GM19328 (cell line): ENCODE data around the gene SLC38A9.

Source experiments
- ATAC-seq: cut with Tn5 transposase; IDR thresholded peaks from one replicate; pipeline ENCODE4 v1.9.1; 2021; ENCODE audit warnings: mild to moderate bottlenecking, moderate library complexity; ENCODE audit not compliant: unreplicated experiment

SLC38A9 gene

DNA sequence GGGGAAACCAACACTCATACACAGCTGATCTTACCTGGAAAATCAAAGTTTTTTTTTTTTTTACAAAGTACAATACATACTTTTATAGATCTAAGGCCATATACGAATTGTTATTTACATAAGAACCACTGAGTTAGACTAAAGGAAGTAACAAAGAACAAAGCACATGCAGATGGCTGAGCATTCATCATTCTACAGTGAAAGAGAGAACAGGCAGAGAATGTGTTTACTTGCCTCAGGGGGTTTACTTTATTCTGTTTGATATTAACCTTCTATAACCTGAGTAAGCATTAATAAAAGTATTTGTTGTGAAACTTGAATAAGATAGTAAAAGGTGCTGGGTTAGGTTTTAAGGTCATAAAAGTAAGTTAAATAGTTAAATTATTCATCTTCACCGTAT lies 54.7 kb downstream of the SLC38A9 start:
- ATAC-seq, result no peak

DNA sequence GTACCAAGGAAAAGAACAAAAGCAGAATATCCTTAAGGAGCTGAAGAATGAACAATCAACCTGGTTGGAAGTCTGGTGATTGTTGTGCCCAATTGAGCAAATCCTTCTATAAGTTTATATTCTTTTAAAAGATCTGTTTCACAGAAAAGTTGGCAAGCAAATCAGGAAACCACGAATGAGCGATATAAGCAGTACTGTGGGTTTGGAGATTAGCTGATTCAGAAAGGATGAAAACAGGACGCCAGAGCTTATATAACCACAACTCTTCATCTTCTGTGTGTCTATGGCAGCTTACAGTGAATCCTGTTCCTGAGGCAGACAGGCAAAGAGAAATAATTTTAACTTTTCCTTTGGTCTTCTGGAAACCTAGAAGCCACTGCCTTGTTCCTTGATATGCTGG lies 61.7 kb downstream of the SLC38A9 start:
- no peak for ATAC-seq

DNA sequence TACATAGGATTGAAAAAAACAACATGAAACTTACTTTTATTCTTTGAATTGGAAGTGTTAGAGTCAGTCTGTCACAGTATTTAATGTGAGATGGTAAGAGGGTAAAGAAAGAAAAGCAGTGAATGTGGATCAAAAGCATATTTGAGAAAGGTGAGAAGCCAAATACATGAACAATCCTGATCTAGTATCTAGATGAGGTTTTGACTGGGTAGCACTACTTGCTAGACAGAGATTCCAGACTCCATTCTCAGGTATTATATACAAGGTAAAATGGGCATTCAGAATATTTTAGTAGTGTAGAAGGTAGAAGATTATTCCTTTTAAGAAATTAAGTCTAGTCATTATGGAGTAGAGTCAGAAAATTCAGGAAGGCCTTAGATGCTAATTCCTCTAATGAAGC lies 62.2 kb downstream of the SLC38A9 start:
- ATAC-seq, result no peak

DNA sequence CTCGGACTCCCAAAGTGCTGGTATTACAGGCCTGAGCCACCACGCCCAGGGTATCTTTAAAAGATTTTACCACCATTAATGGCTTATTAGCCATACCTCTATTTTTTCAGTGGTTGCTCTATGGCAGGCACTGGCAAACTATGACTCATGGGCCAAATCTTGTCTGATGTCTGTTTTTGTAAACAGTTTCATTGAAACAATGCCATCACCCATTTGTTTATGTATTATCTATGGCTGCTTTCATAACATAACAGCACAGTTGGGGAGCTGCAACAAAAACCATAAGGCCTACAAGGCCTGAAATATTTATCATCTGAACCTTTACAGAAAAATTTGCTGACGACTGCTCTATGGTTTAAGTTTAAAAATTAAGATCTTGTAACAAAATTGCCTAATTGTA lies 66.8 kb downstream of the SLC38A9 start:
- no peak for ATAC-seq

DNA sequence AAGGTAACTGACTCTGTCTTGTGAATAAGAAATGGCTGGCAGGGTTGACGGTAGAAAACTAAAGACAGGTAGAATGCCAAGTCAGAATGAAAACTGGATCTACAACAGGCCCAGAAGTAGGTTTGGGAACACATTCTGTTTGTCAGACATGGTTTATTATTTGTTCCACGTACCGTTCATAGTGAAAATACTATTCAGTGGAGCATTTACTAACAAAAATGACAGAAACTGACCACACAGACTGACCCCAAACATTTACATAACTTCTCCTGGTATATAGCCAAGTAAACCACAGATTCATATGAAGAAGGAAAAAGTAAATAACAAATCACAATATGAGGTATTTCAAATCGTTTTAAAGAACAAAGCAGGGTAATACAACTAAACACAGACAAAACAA lies 73.7 kb downstream of the SLC38A9 start:
- ATAC-seq, result no peak

DNA sequence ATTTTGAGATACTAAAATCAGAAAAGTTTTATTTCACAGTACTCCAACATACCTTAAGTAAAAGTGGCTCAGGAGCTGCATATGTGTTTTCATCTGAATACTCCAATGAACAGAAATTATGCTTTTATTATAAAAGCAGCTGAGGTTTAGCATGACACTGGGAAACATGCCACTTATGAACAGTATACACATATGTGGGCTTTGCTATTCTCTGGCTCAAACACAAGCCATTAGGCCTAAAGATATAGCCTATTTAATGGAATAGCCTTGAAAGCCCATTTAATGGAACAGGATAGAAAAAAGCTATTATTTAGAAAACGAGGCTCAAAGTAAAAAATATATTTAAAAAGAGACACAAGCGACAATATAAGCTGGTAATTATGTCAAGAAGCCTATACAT lies 74.1 kb downstream of the SLC38A9 start:
- no peak for ATAC-seq

DNA sequence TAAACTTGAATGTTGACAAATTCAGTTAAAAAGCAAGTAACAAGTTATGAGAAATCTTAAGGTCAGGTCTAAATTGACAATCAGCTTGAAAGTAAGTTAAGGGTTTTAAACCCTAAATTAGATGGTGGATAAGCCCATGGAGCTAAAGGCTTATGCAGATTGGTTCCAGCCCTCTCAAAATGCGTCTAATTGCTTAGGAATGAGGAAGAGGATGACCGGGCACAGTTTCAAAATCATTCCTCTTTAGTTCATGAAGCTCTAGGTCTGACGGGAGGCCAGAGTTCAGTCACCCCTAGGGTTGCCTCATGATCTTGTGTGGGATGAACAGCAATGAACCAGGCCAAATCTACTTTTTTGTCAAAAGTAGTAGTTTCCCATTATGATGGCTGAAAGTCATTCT lies 75.4 kb downstream of the SLC38A9 start:
- ATAC-seq, result no peak

DNA sequence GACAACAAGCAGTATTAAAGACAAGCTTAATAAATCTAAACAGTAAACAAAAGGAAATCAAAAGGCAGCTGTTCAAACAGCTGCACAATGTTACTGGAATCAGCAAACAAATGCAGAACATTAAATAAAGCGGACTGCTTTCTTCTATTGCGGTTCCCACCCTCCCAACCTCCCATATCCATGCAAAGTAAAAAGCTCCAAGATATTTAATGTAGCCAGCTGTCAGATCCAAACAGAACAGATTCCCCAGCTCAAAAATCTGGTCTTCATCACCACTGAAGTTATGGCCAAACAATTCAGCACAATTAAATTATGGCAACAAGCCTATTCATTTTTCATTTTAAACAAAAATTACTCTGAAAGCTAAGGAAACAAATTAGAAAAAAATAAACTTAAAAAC lies 75.9 kb downstream of the SLC38A9 start:
- ATAC-seq, result no peak

DNA sequence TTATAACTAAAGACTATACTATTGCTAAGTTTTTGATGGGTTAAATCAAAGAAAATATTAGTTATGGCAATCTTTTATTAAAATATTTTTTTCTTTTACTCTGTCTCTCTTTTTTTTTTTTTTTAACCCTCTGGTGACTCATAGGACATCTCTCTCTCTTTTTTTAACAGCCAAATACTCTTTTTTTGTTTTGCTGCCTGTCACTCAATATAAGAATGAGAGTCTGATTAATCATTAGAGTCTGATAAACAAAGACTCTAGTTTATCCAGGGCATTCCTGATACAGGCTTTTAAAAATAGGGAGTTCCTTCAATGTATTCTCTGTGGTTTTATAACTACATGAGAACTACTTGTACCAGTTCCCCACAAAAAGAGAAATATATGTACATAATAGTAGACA lies 77.3 kb downstream of the SLC38A9 start:
- no peak for ATAC-seq

DNA sequence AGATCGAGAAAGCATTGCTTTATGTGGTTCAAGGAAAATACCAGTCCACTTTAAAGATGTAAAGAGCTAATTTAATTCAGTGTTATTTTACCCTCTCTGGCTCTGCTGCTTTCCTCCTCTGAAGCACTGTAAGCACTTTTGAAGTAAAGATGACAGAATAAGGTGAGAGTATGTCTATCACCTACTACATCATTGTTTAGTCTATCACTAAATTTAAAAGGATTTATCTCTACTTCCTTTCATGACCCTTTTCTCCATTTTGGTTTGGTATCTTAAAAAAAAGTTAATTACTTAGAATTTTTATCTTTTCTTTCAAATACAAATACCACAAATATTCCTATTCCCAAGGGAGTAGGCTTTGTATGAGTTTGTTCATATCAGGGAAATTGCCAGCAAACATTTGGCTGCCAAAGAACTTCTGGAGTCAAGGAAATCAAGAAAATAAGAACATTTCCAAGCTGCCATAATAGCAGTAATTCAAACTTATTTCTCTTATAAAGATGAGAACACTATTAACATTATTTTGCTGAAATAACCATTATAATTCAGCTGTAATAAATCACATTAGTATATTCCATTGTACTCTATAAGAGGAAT lies 77.8 kb downstream of the SLC38A9 start:
- ATAC-seq, result no peak

DNA sequence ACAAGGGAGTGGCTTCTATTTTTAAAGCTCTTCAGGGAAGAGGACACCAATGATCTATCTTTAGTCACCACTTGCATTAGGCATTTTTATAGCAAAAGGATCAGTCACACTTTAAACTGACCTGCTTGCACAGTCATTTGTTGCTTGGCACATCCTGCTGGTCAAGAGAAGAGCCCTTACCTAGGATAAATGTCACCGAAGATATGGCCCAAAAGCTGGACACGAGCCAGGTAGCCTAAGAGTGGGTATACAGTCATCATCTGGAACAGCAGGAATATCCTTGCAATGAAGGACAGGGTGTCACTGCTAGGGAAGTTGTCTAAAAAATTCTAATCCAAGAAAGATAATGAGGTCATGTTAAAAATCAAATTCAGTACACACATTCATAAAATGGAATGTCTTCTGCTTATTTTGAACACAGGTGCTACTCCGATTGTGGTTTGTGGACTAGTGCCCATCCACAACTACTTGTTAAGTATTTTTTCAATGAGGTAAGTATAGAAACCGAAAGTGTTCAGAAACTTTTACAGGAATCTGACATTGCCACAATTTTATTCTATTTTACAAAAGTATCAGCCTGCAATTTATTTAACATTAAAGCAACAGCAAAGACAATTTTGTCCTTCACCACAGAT lies 78.4 kb downstream of the SLC38A9 start:
- no peak for ATAC-seq

DNA sequence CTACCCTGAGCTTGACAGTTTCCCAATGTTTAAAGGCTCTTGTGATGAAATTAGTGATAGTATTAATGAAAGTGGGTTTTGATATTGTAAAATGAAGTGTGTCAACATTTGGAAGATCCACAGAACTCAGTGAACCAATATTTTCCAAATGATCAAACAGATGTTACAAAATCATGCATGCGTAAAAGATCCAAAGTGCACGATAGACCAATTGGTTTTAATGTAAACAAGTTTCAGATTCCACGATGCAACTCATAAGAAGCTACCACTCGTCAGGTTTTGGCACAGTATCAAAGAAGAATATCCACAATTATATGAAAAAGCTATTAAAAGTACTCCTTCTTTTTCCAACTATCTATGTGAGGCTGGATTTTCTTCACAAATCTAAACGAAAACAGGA lies 82.3 kb downstream of the SLC38A9 start:
- no peak for ATAC-seq

DNA sequence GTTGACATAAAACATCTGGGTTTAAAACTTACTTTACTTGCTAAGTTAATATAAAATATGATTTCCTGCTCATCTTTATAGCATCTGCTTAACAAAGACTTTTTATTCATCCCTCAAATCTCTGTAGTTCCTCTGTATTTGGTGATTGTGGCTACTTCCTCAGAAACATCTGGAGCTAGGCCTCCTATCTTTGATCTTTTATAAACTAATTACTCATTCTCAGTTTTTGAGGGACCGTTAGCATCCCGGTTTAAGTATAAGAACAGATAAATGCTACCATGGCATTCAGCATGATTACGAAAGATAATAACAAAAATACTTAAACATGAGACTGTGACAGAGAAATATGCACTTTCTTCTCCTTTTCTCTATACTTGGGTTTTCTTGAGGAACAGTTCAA lies 85.3 kb downstream of the SLC38A9 start:
- ATAC-seq, result no peak

DNA sequence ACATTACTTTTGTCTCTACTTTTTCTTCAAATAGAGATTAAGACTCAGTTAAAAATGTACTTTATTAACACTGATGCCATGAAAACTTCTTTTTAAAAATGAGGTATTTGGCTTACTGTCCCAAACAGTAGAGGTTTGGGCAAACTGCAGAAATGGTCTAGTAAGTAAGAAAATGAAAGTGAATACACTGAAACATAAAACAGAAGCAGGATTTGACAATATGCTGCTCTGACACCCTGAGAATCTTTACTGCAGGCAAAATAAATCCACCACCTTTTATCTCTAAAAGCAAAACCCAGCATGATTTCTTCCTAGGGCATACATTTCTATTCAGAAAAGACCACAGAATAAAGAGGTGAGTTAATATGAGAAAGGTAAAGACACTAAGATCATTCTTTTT lies 86.2 kb downstream of the SLC38A9 start:
- no peak for ATAC-seq

DNA sequence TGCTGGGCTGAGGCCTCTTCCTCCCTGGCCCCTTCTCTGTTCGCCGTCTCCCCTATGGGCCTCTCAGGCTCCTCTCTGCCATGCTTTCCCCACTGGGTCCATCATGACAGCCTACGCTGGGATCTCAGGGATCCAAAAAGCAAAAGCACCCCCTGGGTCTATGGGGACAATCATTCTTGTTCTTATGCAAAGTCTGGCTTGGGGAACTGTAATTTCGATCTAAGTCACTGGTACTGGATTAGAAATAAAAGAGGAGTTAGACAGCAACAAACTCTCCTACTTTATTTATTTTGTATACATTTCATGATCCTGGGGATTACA lies 86.6 kb downstream of the SLC38A9 start:
- ATAC-seq, result no peak

DNA sequence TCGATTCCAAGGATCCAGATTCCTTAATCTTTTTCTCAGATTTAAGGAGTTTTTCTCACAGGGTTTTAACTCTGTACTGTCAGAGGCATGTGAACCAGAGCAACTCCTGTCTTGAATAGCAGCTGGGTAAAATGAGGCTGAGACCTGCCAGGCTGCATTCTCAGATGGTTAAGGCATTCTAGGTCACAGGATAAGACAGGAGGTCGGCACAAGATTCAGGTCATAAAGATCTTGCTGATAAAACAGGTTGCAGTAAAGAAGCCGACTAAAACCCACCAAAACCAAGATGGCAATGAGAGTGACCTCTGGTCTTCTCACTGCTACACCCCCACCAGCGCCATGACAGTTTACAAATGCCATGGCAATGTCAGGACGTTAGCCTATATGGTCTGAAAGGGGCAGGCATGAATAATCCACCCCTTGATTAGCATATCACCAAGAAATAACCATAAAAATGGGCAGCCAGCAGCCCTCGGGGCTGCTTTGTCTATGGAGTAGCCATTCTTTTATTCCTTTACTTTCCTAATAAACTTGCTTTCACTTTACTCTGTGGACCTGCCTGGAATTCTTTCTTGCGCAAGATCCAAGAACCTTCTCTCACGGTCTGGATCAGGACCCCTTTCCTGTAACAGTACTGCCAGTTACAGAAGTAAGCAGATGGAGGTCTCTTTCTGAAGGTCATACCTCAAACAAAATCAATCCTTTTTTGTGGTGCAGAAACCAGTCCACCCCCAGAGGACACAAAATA lies 87.1 kb downstream of the SLC38A9 start:
- ATAC-seq, result no peak

DNA sequence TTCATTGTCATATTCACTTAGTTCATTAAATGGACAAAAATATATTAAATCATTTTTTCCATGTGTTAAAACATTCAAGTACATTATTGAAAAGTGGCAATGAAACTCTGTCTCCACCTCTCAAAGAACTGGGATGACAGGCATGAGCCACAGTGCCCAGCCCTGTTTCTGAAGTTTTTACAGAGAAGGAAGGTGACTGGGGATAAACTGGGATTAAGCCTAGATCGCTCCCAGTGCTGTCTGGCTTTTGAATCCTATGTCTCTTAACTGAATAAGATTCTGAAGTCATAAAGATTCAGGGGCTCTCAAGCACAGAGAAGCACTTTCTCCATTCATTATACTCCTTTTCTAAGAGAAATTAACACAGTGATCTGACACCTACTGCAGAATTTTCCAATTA lies 88.3 kb downstream of the SLC38A9 start:
- no peak for ATAC-seq

DNA sequence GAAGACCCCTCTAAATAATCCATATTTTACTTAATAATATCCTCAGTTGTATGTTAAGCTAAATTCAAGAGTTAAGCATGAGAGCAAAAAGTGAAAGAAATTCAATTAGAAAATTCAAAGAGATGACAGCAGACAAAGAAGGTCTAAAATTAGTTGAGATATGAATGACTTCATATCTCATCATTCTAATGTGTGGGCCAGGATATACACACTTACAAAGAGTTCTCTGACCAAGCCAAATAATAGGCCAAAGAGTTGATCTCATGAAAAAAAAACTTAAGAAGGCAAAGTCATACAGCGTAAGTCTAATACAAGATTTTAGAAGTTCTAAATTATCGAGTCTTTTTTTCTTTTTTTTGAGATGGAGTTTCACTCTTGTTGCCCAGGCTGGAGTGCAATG lies 89.7 kb downstream of the SLC38A9 start:
- ATAC-seq, result no peak

DNA sequence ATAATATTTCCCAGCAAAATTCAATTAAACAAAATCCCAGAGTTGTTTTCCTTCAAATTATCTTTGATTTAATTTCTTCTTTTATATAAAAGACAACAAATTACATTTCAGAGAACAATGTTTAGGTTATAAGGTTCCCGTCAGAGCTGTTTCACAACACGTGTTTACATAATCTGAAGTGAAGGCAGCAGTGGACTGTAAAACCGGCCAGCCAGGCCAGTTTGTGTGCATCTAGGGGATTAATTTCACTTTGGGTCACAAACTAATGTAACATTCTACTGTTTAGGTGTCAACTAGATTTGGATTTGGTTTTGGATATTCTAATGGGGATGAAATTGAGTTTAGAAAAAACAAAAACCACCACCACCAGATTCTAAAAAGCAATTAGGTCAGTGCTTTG lies 90.9 kb downstream of the SLC38A9 start:
- ATAC-seq, result no peak

DNA sequence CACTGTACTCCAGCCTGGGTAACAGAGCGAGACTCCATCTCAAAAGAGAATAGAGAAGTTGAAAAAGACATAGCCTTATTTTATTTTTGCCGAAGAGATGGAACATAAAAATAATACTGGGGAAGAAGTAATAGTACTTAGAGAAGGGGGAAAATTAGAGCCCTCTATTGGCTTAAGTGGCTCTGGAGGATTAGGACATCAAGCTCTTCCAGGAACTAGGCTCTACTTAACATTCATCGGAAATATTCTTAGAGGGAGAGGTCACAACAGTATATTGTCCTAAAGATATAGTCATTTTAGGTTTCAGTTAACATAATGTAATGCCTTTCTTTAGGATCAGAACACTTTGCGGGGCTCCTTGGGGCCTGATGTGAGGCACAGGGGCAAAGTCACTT lies 91.4 kb downstream of the SLC38A9 start:
- no peak for ATAC-seq

DNA sequence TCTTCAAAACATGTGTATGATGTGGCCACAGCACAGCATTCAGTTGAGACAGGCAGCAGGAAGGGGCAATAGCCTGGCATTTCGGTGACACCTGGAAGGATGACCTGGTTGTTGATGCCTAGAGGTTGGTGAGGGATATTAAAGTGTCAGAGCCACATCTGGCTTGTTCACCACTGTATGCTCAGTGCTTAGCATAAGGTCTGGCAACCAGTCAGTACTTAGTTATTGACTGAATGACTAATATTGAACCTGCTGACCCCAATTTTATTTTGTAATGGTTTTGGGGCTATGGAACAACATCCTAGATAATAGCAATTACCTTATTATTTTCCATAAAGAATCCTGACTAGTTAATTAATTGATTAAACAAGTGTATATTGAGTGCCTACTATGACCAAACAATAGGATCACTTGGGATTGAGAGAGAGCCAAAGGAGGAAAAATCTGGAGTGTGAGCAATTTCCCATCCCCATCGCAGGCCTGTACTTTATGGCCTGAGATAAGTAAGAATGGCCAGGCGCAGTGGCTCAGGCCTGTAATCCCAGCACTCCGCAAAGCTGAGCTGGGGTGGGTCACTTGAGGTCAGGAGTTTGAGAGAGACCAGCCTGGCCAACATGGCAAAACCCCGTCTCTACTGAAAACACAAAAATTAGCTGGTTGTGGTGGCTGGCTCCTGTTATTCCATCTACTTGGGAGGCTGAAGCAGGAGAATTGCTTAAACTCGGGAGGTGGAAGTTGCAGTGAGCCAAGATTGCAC lies 91.9 kb downstream of the SLC38A9 start:
- ATAC-seq, result no peak

DNA sequence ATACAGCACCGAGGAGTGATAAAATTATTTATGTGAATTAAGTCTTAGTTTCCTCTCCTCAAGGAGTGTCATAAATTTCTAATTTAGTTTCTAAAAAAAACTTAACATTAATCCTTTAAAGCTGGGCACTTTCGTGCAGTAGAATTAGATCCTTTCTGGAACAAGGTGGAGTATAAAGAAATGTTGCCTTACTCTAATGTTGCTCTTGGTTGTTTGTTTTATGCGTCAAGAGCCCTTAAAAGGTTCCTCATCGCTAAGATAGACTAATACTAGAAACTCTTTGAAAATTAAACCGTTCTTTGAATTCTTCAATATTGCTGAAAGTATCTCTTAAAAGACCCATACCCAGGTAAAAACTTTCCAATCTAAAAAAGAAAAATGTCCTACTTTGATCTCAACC lies 93.8 kb downstream of the SLC38A9 start:
- ATAC-seq, result no peak
